Ramos (cell line): ENCODE data around the gene SEPTIN2.
"Not testable (repeated sequence)": the region's sequence is repeated elsewhere in the genome, so short reads cannot be mapped to it uniquely, and the experiment has no call there.

ENCODE experiments used
- in situ Hi-C: fragments of 300-500 bp; cut with MboI; formaldehyde crosslinking; loops from one replicate; pipeline ENCODE4 v1.14.3; 2022; ENCODE audit warnings: low sequenced_read_pairs; ENCODE audit not compliant: unreplicated experiment

SEPTIN2 gene

GRCh38 chr2:241373906-241374305 lies 58.2 kb downstream of the SEPTIN2 start:
- in situ Hi-C loops = not testable (repeated sequence)

- in situ Hi-C loops = no loop called here
Measured at GRCh38 chr2:241375300-241375699, 59.6 kb downstream of the SEPTIN2 start.

DNA sequence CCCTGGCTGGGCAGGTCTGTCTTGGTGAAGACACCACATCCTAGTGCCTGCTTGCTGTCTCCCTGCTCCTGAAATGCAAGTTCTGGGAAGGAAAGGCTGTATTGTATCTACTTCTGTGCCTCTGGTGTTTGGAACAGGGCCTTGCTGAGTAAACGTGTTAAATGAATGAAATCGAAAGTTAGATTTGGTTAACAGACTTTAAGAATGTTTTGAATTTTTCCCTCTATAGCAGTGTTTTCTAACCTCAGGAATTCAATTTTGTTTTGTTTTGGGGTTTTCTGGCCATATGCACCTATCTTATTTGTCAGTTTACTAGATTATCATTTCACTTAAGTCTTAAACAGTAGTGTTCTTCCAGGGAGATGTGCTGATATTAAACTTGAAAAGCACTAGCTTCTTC lies 61.1 kb downstream of the SEPTIN2 start:
- in situ Hi-C loops = no loop called here

GRCh38 chr2:241378816-241379215 lies 63.1 kb downstream of the SEPTIN2 start:
- in situ Hi-C loops = no loop called here

- in situ Hi-C loops = no loop called here
Measured at GRCh38 chr2:241379481-241380480, 64.1 kb downstream of the SEPTIN2 start.

GRCh38 chr2:241381872-241382271 lies 66.1 kb downstream of the SEPTIN2 start:
- in situ Hi-C loops = no loop called here

GRCh38 chr2:241385450-241385849 lies 69.7 kb downstream of the SEPTIN2 start:
- in situ Hi-C loops = not testable (repeated sequence)

DNA sequence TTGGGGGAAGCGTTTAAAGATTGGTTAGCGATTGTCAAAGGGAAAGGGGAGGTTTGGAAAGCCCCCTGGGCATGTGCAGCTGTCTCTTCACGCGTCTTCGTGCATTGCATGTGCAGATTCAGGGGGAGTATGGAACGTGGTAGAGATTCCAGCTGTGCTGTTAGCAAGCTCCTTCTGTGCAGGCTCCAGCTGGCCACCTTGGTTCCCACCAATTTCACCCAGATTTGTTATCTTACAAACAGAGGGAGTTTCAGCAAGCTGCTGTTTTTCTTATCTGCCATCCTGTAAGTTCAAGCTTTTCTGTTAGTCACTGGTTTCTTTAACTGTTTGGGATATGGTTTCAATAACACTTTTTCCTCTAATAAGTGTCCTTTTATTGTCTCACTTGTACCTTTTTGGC lies 70.8 kb downstream of the SEPTIN2 start:
- in situ Hi-C loops = no loop called here

- in situ Hi-C loops = no loop called here
Measured at GRCh38 chr2:241389697-241390096, 74.0 kb downstream of the SEPTIN2 start.

GRCh38 chr2:241390301-241391206 lies 74.8 kb downstream of the SEPTIN2 start:
- in situ Hi-C loops = no loop called here

GRCh38 chr2:241391892-241392665 lies 76.4 kb downstream of the SEPTIN2 start:
- in situ Hi-C loops = no loop called here

GRCh38 chr2:241392753-241393152 lies 77.0 kb downstream of the SEPTIN2 start:
- in situ Hi-C loops = not testable (repeated sequence)

GRCh38 chr2:241393524-241394196 lies 77.9 kb downstream of the SEPTIN2 start:
- in situ Hi-C loops = no loop called here

GRCh38 chr2:241396809-241397208 lies 81.1 kb downstream of the SEPTIN2 start:
- in situ Hi-C loops = not testable (repeated sequence)

DNA sequence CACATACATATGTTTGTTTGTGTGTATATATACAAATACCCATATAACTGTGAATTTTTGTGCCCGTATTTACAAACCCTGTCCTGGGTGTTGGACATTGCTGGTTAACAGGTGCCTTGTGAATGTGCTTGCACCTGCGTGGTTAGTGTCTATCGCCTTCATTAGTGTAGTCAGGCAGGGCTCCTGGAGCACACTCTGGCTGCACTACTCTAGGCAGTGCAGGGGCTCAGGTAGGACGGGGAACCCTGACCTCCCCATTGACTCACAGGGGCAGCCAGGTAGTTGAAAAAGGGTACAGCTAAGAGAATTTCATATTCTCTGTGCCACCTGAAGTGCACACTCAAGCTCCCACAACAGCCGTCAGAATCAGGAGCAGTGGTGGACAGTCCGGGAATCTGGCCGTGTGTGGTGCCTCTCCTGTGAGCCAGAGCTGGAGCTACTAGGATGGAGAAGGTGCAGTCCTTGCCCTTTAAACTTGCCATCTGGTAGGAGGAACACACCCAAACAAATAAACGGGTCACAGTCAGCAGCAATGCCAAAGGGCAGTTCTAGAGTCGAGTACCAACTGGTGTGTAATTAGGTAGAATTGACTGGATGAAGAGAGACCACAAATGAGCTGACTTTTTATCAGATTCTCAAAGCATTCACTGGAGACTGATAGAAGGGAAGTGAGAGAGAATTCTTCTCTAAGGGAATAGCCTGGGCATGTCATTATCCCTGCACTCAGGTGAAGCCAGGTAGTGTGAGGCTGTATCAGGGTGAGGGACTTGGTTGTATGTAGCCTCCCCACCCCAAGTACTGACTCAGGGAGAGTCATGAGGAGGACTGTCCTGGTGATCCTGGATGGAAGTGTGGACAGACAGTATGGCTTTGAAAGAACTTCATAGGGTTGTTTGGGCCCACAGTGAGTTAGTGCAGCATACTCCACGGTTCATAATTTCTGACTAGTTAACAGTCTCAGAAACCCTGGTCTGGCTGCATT lies 84.5 kb downstream of the SEPTIN2 start:
- in situ Hi-C loops = no loop called here
